HEK293T (cell line): ENCODE data around the gene SLC22A4.

ENCODE experiments used
- ARNT ChIP-seq: fragments of 450-650 bp; IDR thresholded peaks from 2 replicates; pipeline ENCODE4 v1.6.1; 2017; ENCODE audit warnings: mild to moderate bottlenecking
- FOXA1 ChIP-seq: fragments of 450-650 bp; IDR thresholded peaks from 2 replicates; pipeline ENCODE4 v1.6.1; 2016; ENCODE audit warnings: mild to moderate bottlenecking
- FOXK2 ChIP-seq: fragments of 450-650 bp; IDR thresholded peaks from 2 replicates; pipeline ENCODE4 v1.6.1; 2016; ENCODE audit warnings: mild to moderate bottlenecking
- FOXM1 ChIP-seq: fragments of 450-650 bp; IDR thresholded peaks from 2 replicates; pipeline ENCODE4 v1.6.1; 2017; ENCODE audit warnings: mild to moderate bottlenecking, borderline replicate concordance
- HDGF ChIP-seq: fragments of 450-650 bp; IDR thresholded peaks from 2 replicates; pipeline ENCODE4 v1.6.1; 2017; ENCODE audit warnings: antibody characterized with exemption, borderline replicate concordance
- NFRKB ChIP-seq: fragments of 450-650 bp; IDR thresholded peaks from 2 replicates; pipeline ENCODE4 v1.6.1; 2016; ENCODE audit warnings: mild to moderate bottlenecking, moderate library complexity
- SP1 ChIP-seq: fragments of 450-650 bp; IDR thresholded peaks from 2 replicates; pipeline ENCODE4 v1.6.1; 2017

DNA sequence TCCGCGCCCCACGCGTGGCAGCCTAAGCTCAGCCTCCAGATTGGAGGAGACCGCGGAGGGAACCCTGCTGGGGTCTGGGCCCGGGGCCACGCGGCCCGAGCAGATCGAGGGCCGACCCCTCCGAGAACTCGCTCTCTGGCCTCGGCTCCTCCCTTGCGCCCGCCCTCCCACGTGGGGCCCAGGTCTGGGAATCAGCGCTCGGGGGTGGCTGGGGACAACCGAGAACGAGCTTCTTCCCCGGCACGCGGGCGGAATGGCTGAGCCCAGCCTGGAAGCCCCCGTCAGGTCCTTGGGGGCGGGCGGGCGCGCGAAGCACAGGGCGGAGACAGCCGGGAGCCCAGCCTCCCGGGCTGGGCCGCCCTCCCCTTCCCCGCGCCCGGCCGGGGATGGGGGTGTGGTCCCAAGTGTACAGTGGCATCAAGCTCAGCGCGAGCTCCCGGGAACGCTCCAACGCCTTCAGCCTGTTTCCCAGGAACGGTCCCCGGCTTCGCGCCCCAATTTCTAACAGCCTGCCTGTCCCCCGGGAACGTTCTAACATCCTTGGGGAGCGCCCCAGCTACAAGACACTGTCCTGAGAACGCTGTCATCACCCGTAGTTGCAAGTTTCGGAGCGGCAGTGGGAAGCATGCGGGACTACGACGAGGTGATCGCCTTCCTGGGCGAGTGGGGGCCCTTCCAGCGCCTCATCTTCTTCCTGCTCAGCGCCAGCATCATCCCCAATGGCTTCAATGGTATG is at the start of gene SLC22A4:
- TF ChIP-seq NFRKB: no peak
- no peak for TF ChIP-seq FOXA1
- no peak for TF ChIP-seq SP1
- no peak for TF ChIP-seq FOXM1
- TF ChIP-seq HDGF: no peak
- TF ChIP-seq ARNT: no peak
- no peak for TF ChIP-seq FOXK2
